GM12878 (cell line): Measurements from ENCODE around the gene SLC25A40. TPM values are rescaled to one million over a fixed set of nuclear protein-coding genes. Genes with fewer than 3 reads are reported as not detected.

Source experiments
- CBX5 ChIP-seq: sonication (generic); IDR thresholded peaks from 2 replicates; pipeline ENCODE4 v1.6.1; 2016; ENCODE audit warnings: low read depth, moderate library complexity, mild to moderate bottlenecking, inconsistent platforms
- CEBPB ChIP-seq, 2 experiments: fragments of 150-350 bp in 1 of 2; IDR thresholded peaks; 2 replicates each; pipeline ENCODE4 v1.6.1; 2012 to 2014; ENCODE audit warnings: low read depth in 2 of 2, low read length in 2 of 2, borderline replicate concordance in 1 of 2, inconsistent platforms in 1 of 2
- CUX1 ChIP-seq: IDR thresholded peaks from 2 replicates; pipeline ENCODE4 v1.6.1; 2012; ENCODE audit warnings: improper control_type of control experiment, low read depth, low read length; ENCODE audit not compliant: insufficient replicate concordance
- EZH2 ChIP-seq: IDR thresholded peaks from 2 replicates; pipeline ENCODE4 v1.6.1; 2012; ENCODE audit warnings: low read depth, mild to moderate bottlenecking, control low read depth, inconsistent platforms, low read length, borderline replicate concordance; ENCODE audit not compliant: control insufficient read depth
- JUNB ChIP-seq: IDR thresholded peaks from 2 replicates; pipeline ENCODE4 v1.6.1; 2016; ENCODE audit warnings: antibody characterized with exemption, mild to moderate bottlenecking
- KAT2A ChIP-seq: conservative IDR thresholded peaks from 2 replicates; pipeline ENCODE4 v1.6.1; 2011; ENCODE audit warnings: low read depth, low read length; ENCODE audit not compliant: control insufficient read depth
- LARP7 ChIP-seq: fragments of 450-650 bp; IDR thresholded peaks from 2 replicates; pipeline ENCODE4 v1.6.1; 2017; ENCODE audit warnings: mild to moderate bottlenecking
- MEF2A ChIP-seq: IDR thresholded peaks from 2 replicates; pipeline ENCODE4 v1.6.1; 2011; ENCODE audit warnings: low read depth, mild to moderate bottlenecking, low read length, moderate library complexity; ENCODE audit not compliant: insufficient read depth
- MTA2 ChIP-seq: fragments of 450-650 bp; IDR thresholded peaks from 2 replicates; pipeline ENCODE4 v1.6.1; 2016; ENCODE audit warnings: low read depth, mild to moderate bottlenecking, moderate library complexity
- NBN ChIP-seq: fragments of 450-650 bp; IDR thresholded peaks from 2 replicates; pipeline ENCODE4 v1.6.1; 2016
- NFXL1 ChIP-seq: fragments of 450-650 bp; IDR thresholded peaks from 2 replicates; pipeline ENCODE4 v1.6.1; 2017; ENCODE audit warnings: antibody characterized with exemption, mild to moderate bottlenecking, borderline replicate concordance
- NFYA ChIP-seq: IDR thresholded peaks from 2 replicates; pipeline ENCODE4 v1.6.1; 2011; ENCODE audit warnings: low read depth, mild to moderate bottlenecking, low read length, improper control_type of control experiment, borderline replicate concordance
- NR2C2 ChIP-seq: IDR thresholded peaks from 2 replicates; pipeline ENCODE4 v1.6.1; 2011; ENCODE audit warnings: borderline replicate concordance, low read depth; ENCODE audit not compliant: control insufficient read depth, insufficient read length
- NR2F1 ChIP-seq: fragments of 450-650 bp; conservative IDR thresholded peaks from 2 replicates; pipeline ENCODE4 v1.6.1; 2017; ENCODE audit warnings: mild to moderate bottlenecking
- RELB ChIP-seq: fragments of 450-650 bp; IDR thresholded peaks from 2 replicates; pipeline ENCODE4 v1.6.1; 2017; ENCODE audit warnings: low read depth, mild to moderate bottlenecking, moderate library complexity
- USF1 ChIP-seq: IDR thresholded peaks from 2 replicates; pipeline ENCODE4 v1.6.1; 2011; ENCODE audit warnings: borderline replicate concordance, low read depth, mild to moderate bottlenecking, moderate library complexity, mixed read lengths, low read length; ENCODE audit not compliant: insufficient read depth; ENCODE audit errors: extremely low read length
- ZNF687 ChIP-seq: fragments of 450-650 bp; IDR thresholded peaks from 2 replicates; pipeline ENCODE4 v1.6.1; 2017; ENCODE audit warnings: mild to moderate bottlenecking, moderate library complexity
- polyA plus RNA-seq, 11 experiments: library from polyadenylated mRNA; depleted of rRNA in 4 of 11; unstranded in 6 of 11; stranded (reverse) in 5 of 11; fragments of >200 nt; fragmentation: Nextera tagmentation in 4 of 11; fragmentation: Illumina TruSeq in 1 of 11; extraction: Ambion mirVana in 4 of 11; extraction: Trizol in 1 of 11; gene quantifications; 1 replicate in 1 of 11; 2 replicates in 10 of 11; pipeline versions ENCODE4 v1.2.1 to v1.2.3, GENCODE V29; 2011 to 2016; ENCODE audit warnings: inconsistent platforms in 2 of 11, missing spikeins in 2 of 11, low read depth in 1 of 11
- total RNA-seq, 4 experiments: library from RNA; depleted of rRNA in 3 of 4; stranded (reverse); fragments of >200 nt in 3 of 4; fragmentation: Illumina TruSeq in 1 of 4; extraction: Trizol in 1 of 4; gene quantifications; 2 replicates each; pipeline versions ENCODE4 v1.2.1 to v1.2.3, GENCODE V29; 2013 to 2021

The SLC25A40 gene
- total and polyA plus RNA-seq, 10 of the 15 experiments (the other 5 are each of a cell fraction or from before 2014, with no cell fraction given): 15.8 to 60.3 (median 22.2) TPM

GRCh38 chr7:87876040-87876868, at the start of gene SLC25A40, which contains the start of gene DBF4 (continued):
- TF ChIP-seq NFXL1: no peak
- TF ChIP-seq ZNF687: peak; percentile 90
- no peak for TF ChIP-seq KAT2A
- peak; percentile 44; the same call in 1 of the 2 replicates for TF ChIP-seq NBN
- no peak for TF ChIP-seq MEF2A
- TF ChIP-seq JUNB: no peak
- no peak for TF ChIP-seq CBX5
- TF ChIP-seq NFYA: no peak
- TF ChIP-seq CUX1: no peak
- no peak; the same call in none of the 2 replicates for TF ChIP-seq NR2F1
- TF ChIP-seq LARP7: no peak
- no peak for TF ChIP-seq NR2C2
- TF ChIP-seq MTA2: 0 out of 2 replicates have a peak, but pooled peaks have one; percentile 17
- no peak for TF ChIP-seq RELB
- peak; percentile 80 for TF ChIP-seq USF1
- no peak for TF ChIP-seq EZH2
- no peak for TF ChIP-seq CEBPB (IDR thresholded peaks at IDR 0.05; ENCODE audit: borderline replicate concordance in 1 of 2, low read depth in 2 of 2, low read length in 2 of 2)
